Measurements from ENCODE around the gene SNX25. TPM values are rescaled to one million over a fixed set of nuclear protein-coding genes. Genes with fewer than 3 reads are reported as not detected.
A peak's percentile ranks its signal among the peaks of the same experiment; 100 is the strongest.

Gene SNX25
- total RNA-seq, 1 experiment from 2014 or later = 8.4 TPM

GRCh38 chr4:185189606-185190305 is 19.6 kb upstream of the SNX25 start:
- H3K27me3 ChIP-seq (ENCODE audit: low read length) = no peaks in the 10 kb centered on the region
- ChIA-PET CTCF (no interaction called here), POLR2A (ENCODE audit: unreplicated experiment) (no interaction called here)
- H3K36me3 ChIP-seq (ENCODE audit: low read depth, low read length) = no peaks in the 10 kb centered on the region; the same call in 1 of the 2 replicates
- no peak overlapping the region for H3K4me3 ChIP-seq (ENCODE audit: low read length)
- H3K27ac ChIP-seq (ENCODE audit: low read length) = no peak overlapping the region
- no peaks in the 10 kb centered on the region for H3K4me1 ChIP-seq (ENCODE audit: insufficient read depth, low read length)
- BruUV-seq (replicated peaks) = no TSS peak
- TF ChIP-seq EZH2 (IDR thresholded peaks at IDR 0.05; ENCODE audit: low read length, unreplicated experiment) (no peak), EZH2phosphoT487 (IDR thresholded peaks at IDR 0.05; ENCODE audit: borderline replicate concordance, low read length) (no peak), CTCF (conservative IDR thresholded peaks at IDR 0.05; ENCODE audit: low read depth, low read length) (no peak)
- H3K79me2 ChIP-seq (ENCODE audit: low read length) = 0 out of 2 replicates have a peak, but pooled peaks cover 3% of the 10 kb centered on the region
- no peak for ATAC-seq
- DNase-seq = no peak
- H3K9me3 ChIP-seq (ENCODE audit: low read length) = no peaks in the 10 kb centered on the region
- no peak overlapping the region for H3K9ac ChIP-seq (ENCODE audit: low read length)
- H3F3A ChIP-seq (ENCODE audit: low read length, unreplicated experiment) = no peaks in the 10 kb centered on the region
- no peak overlapping the region for H2AFZ ChIP-seq (ENCODE audit: low read length)
- no peaks in the 10 kb centered on the region for H4K20me1 ChIP-seq (ENCODE audit: low read length)
- H3K9me2 ChIP-seq (replicated peaks; ENCODE audit: low read length) = no peaks in the 10 kb centered on the region
- intact Hi-C loops (cut with micrococcal nuclease) = no loop called here
- no peak overlapping the region for H3K4me2 ChIP-seq (ENCODE audit: low read length)

GRCh38 chr4:185190306-185190856 is 19.0 kb upstream of the SNX25 start:
- BruUV-seq (replicated peaks) = TSS peak; percentile 70
- POLR2A ChIA-PET (ENCODE audit: unreplicated experiment) = no interaction called here
- 0 out of 2 replicates have a peak, but pooled peaks cover 5% of the 10 kb centered on the region for H3K79me2 ChIP-seq (ENCODE audit: low read length)

More at GRCh38 chr4:185190306-185190856, 19.0 kb upstream of the SNX25 start:
- Histone ChIP-seq H3F3A (ENCODE audit: low read length, unreplicated experiment) (no peaks in the 10 kb centered on the region), H3K36me3 (ENCODE audit: low read depth, low read length) (no peaks in the 10 kb centered on the region; the same call in 1 of the 2 replicates), H3K9me3 (ENCODE audit: low read length) (no peaks in the 10 kb centered on the region), H3K4me2 (ENCODE audit: low read length) (no peak overlapping the region), H3K27ac (ENCODE audit: low read length) (no peak overlapping the region), H3K4me3 (ENCODE audit: low read length) (no peak overlapping the region), H3K9ac (ENCODE audit: low read length) (no peak overlapping the region), H3K9me2 (replicated peaks; ENCODE audit: low read length) (no peaks in the 10 kb centered on the region), H4K20me1 (ENCODE audit: low read length) (no peaks in the 10 kb centered on the region), H3K4me1 (ENCODE audit: insufficient read depth, low read length) (peaks cover 3% of the 10 kb centered on the region; the same call in 1 of the 2 replicates), H3K27me3 (ENCODE audit: low read length) (no peaks in the 10 kb centered on the region), H2AFZ (ENCODE audit: low read length) (no peak overlapping the region)
- DNase-seq (no peak), ATAC-seq (no peak)
- no peak for TF ChIP-seq CTCF (conservative IDR thresholded peaks at IDR 0.05; ENCODE audit: low read depth, low read length)
- no peak for TF ChIP-seq EZH2phosphoT487 (IDR thresholded peaks at IDR 0.05; ENCODE audit: borderline replicate concordance, low read length)
- no peak for TF ChIP-seq EZH2 (IDR thresholded peaks at IDR 0.05; ENCODE audit: low read length, unreplicated experiment)
- intact Hi-C loops (cut with micrococcal nuclease) = no loop called here
- CTCF ChIA-PET = no interaction called here

Data from PC-3 (cell line).